Iris pigment epithelial cell (primary cell): Measurements from ENCODE around the gene PNMA1.

ENCODE experiments used
- DNase-seq: peaks from one replicate; pipeline ENCODE4 v3.0.0-alpha.2; 2011; ENCODE audit warnings: low read depth

PNMA1 gene

DNA sequence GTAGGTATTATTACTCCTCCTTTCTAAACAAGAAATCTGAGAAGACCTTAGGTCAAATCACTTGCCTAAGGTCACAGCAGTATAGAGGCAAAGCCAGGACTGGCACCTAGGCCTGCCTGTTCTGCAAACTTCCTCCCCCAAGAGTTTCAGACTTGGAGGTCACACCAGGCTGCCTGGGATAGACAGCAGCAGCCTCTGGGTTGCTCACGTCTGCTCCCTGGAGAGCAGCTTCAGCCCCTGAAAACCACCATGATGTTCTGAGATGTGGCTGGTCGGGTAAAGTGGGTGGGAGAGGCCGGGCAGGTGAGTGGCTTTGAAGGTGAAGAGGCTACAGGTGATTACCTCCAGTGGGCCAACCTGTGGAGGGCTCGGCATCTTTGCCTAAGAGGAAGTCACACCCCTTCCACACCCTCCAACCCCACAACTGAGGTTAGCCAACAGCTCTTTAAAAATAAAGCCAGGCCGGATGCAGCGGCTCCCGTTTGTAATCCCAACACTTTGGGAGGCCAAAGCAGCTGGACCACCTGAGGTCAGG, 37.0 kb upstream of the PNMA1 start:
- DNase-seq = no peak

DNA sequence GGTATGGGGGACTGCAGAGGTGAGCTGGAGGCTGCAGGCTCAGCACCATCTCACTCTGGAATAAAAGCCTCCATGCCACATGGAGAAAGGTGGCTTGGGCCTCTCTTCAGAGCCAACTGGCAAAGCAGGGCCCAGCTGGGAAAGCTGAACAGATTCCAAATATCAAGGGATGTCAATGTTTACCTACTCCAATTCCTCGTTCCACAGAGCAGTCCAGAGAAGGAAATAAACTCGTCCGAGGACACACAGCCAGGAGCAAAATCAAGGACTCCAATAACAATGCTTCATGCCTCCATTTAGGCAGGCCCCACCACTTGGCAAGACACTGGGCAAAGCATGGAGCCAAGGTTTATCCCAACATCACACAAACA, 36.3 kb upstream of the PNMA1 start:
- no peak for DNase-seq

DNA sequence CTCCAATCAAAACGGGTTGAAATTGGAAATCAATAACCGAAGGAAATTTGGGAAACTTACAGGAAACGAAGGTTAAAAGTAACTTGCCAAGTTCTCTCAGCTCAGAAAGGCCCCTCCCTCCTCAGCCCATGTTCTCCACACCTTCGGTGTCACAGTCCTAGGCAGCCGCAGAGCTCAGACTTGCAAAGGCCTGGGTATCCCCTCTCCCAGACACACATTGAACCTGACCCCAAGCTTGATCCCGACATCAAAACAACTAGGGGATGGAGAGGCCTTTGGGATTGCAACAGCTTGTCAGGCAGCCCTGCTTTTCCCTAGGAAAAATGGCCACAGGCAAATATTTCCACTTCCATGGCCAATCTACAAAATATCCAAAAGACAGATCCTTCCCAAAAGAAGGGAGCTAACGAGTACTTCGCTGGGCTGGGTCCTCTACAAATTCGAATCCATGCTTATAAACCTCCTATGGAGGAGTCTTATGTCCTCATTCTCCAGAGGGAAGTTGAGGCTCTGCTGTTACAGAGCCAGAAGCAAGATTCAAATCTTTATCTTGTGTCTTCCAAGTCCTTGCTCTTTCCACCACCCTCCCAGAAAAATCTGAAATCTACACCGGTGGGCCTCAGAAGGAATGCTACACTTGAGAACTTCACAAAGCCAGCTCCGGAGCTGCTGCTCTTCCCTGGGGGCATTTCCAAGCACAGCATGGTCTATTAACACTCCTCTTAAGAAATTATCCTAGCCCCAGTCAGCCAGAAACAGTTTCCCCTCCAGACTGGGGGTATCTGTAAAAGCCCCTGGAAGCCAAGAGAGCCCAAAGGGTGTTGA, 35.7 kb upstream of the PNMA1 start:
- DNase-seq = no peak

- DNase-seq = no peak
Observed at GRCh38 chr14:73748858-73749357, 34.7 kb upstream of the PNMA1 start.

- no peak for DNase-seq
Observed at GRCh38 chr14:73747379-73748211, 33.4 kb upstream of the PNMA1 start.

- no peak for DNase-seq
Observed at GRCh38 chr14:73746520-73747378, 32.6 kb upstream of the PNMA1 start.

DNA sequence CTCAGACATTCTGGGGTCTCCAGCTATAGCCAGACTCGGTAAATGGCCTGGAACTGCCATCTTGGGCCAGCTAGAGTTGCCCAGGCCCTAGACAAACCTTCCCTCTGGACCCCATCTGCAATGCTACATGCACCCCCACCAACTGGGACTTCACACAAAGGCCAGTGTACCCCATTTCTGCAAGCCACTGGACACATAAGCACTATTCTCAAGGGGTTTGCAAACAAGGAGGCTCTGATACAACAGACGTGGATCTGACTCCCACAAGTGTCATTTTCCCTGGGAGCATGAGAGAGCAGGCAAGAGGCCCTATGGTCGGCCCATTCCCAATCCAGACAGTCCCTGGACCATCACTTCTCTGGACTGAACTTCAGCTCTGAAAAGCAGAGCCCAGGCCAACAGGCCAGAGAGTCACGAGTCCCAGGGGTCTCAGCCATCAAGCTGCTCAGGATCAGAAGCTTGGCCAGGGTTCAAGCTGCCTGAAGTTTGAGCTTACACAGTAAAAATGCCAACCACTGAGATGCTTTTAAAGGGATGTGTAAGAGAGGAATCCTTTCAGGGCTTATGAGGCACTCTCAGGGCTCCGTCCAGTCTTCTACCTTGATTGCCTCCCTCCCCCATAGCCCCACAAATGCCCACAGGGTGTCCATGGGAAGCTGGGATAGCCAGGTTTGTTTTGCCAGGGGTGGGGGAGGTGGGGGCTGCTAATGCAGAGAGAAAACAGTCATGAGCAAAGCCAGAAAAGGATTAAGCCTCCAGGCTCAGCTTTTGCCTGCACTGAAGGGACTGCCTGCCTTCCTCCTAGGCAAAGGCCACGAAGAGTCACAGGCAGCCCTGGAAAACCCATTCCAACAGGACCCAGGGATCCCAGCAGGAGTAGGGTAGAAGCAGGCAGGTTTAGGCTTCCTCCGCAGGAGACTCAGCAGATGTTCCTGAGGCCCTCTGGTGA, 31.7 kb upstream of the PNMA1 start:
- DNase-seq = no peak

GRCh38 chr14:73744874-73745529, 30.8 kb upstream of the PNMA1 start:
- no peak for DNase-seq

GRCh38 chr14:73744175-73744867, 30.1 kb upstream of the PNMA1 start:
- no peak for DNase-seq

GRCh38 chr14:73743431-73743931, 29.3 kb upstream of the PNMA1 start:
- DNase-seq = no peak

DNA sequence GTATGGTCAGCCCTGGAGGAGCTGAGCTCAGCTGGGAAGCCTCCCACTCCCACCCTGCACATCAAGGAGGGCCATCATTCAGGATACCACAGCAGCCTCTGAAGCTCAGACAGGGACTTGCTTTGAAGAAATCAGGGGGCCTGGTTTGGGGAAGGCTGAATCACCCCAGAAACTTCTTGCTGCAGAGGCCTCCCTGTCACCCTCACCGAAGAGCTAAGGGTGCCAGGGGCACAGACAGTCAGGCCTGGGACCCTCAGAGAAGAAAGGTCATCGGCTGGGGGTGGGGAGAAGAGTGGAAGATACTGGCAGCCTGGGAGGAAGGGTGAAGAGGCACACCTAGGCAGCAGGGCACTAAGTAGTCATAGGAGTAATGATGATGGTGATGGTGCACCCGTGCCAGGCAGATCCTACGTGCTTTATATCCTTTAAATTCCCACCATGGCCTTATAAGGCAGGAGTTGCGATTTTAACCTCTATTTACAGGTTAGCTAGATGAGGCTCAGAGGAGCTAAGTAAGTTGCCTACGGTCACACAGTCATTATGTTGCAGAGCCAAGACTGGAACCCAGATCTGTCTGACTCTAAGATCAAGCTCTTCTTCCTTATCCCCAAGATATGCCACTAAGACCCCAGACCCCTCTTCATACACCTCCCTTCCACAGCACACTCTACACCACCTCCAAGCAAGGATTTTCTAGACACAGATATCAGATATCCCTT, 28.5 kb upstream of the PNMA1 start:
- no peak for DNase-seq

- DNase-seq = no peak
Observed at GRCh38 chr14:73741876-73742519, 27.8 kb upstream of the PNMA1 start.

GRCh38 chr14:73741386-73741875, 27.2 kb upstream of the PNMA1 start:
- peak; percentile 73 for DNase-seq

- peak; percentile 42 for DNase-seq
Observed at GRCh38 chr14:73740618-73741326, 26.6 kb upstream of the PNMA1 start.

- DNase-seq = no peak
Observed at GRCh38 chr14:73739899-73740617, 25.9 kb upstream of the PNMA1 start.

DNA sequence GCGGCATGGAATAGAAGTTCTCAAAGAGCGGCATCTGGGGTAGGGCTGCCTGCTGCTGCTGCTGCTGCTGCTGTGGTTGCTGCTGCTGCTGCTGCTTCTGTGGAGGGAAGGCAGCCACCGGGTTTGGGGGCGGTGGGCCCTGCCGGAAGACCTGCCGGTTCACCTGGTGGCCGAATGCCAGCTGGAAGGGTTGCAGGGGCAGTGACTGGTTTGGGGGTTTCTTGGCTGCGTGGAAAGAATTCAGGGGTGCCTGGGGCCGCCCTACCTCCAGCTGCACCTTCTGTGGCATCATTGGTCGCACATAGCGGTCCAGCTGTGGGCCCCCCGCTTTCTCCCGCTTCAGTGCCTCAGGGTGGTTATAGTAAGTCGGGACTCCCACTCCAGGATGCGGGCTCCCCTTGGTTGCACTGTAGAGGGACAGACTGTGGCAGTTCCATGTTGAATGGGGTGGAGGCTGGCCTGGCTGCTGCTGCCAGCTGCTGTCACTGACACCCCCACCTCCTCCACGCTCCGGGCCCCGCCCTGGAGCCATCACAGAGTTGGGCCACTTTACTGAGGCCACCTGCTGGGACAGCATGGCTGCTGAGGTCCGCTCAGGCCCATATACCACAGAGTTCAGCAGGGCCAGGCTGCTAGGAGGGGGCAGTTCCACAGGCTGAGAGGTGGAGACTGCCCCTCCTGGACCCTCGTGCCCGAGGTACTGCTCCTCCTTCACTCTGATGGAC, 25.2 kb upstream of the PNMA1 start:
- no peak for DNase-seq
